ENCODE results near the gene ALAD.

ALAD gene

DNA sequence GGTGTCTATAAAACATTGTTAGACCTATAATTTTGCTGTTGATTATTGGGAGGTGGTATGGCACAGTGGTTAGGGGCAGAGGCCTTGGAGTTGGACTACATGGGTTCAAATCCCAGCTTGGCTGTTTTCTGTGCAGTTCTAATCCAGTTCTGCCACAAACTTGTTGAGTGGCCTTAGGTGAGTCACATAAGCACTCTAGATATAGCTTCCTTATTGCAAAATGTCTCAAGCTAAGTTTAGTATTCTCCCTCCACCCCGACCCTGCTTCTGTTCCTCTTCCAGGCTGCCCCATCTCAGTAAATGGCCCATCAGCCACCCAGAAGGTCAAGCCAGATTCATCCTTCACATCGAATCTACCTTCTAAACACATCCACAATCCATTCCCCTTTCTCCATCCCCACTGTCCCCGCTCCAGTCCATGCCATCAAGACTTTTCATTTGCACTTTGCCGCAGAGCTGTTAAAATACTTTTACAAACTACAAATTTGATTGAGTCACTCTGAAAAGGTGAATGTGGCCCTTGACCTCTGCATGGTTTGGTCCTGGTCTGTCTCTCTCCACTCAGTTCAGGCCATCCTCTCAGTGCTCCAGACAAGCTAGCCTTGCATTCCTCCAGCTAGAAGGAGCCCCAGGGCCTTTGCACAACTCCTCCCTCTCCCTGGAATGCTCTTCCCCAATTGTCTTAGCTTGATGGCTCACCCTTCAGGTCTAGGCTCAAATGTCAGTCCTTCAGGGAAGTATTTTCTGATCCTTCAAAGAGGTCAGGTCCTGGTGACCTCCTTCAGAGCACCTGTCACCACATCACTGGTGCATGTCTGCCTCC lies 14.3 kb downstream of the ALAD start:
- TF ChIP-seq, protein P1, sequence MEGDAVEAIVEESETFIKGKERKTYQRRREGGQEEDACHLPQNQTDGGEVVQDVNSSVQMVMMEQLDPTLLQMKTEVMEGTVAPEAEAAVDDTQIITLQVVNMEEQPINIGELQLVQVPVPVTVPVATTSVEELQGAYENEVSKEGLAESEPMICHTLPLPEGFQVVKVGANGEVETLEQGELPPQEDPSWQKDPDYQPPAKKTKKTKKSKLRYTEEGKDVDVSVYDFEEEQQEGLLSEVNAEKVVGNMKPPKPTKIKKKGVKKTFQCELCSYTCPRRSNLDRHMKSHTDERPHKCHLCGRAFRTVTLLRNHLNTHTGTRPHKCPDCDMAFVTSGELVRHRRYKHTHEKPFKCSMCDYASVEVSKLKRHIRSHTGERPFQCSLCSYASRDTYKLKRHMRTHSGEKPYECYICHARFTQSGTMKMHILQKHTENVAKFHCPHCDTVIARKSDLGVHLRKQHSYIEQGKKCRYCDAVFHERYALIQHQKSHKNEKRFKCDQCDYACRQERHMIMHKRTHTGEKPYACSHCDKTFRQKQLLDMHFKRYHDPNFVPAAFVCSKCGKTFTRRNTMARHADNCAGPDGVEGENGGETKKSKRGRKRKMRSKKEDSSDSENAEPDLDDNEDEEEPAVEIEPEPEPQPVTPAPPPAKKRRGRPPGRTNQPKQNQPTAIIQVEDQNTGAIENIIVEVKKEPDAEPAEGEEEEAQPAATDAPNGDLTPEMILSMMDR (IDR thresholded peaks at IDR 0.05), result no peak

DNA sequence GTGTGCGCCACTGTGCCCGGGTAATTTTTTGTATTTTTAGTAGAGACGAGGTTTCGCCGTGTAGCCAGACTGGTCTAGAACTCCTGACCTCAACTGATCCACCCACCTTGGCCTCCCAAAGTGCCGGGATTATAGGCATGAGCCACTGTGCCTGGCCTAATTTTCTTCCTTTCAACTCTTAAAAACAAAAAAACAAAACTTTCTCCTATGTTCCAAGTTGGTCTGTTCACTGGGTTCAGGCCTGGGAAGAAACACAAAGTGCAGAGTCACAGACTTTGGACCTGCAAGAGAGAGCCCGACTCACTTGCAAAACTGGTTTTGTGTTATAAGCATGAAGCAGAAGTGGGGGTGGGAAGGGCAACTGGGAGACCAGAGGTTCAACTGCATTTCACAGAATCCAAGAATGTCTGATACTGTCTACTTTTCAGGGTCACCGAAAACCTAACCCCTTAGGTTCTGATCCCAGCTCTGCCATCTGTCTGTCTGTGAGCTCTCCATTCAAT lies 19.1 kb downstream of the ALAD start:
- TF ChIP-seq, protein P1 (IDR thresholded peaks at IDR 0.05), result no peak

DNA sequence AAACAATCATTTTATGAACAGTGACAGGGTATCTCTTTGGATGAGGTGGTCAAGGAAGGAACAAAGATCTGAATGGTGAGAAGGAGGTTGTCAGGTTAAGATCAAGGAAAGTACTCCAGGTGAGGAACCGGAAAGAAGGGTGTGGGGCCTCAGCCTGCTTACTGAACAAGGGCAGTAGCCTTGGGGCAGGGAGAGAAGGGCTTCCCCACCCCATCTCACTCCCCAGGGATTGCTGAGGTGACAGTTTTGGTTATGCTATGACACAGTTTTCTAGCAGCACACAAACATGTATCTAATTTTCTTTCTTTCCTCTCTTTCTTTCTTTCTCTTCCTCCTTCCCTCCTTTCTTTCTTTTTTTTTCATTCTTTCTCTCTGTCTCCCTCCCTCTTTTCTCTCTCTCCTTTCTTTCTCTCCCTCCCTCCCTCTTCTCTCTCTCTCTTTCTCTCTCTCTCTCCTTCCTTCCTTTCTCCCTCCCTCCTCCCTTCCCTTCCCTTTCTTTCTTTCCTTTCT lies 20.2 kb downstream of the ALAD start:
- TF ChIP-seq, protein P1 (IDR thresholded peaks at IDR 0.05), result no peak

DNA sequence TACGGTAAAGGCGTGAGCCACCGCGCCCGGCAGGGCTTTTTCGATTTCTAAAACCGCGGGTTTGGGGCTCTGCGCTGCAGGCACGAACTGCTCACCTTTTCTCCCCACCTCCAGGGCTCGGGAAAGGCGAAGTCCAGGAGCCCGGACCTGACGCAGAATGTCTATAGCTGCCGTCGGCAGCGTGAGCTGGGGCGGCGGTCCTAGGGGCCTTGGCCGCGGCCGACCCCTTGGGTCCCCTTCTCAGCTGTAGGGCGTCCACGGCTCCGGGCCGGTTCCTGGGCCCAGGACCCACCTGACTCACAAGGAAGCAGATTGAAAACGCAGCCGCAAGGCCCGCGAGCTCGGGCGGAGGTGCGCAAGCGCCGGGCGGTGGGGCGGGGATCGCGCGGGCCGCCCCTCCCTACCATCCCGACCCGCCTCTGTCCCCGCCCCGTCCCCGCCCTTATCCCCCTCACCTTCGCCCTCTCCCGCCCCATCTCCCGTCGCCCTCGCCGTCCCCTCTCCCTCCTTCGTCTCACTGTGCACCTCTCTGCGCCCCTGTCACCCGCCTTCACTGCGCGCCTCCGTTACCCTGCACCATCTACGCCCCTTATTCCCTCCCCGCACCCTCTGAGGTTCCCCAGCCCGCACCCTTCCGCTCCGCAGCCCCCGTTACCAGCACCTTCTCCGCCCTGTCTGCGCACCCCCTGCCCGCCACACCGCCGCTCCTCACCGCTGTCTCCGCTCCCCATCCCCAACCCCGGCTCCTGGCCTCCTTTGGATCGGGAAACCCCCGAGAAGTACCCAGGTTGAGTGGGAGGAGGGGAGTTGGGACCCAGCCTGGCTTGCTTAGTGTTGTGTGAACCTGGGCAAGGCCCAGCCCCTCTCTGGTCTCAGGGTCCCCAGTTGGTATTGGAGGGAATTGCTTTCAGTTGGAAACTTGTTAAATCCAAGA lies 24.2 kb downstream of the ALAD start, which contains the start of gene HDHD3:
TSS of gene HDHD3 (minus strand) at position 353 of the 934 bp plus-strand sequence. CDS start 2,632 bp downstream, outside the sequence.
- TF ChIP-seq, protein P1 (IDR thresholded peaks at IDR 0.05), result no peak

DNA sequence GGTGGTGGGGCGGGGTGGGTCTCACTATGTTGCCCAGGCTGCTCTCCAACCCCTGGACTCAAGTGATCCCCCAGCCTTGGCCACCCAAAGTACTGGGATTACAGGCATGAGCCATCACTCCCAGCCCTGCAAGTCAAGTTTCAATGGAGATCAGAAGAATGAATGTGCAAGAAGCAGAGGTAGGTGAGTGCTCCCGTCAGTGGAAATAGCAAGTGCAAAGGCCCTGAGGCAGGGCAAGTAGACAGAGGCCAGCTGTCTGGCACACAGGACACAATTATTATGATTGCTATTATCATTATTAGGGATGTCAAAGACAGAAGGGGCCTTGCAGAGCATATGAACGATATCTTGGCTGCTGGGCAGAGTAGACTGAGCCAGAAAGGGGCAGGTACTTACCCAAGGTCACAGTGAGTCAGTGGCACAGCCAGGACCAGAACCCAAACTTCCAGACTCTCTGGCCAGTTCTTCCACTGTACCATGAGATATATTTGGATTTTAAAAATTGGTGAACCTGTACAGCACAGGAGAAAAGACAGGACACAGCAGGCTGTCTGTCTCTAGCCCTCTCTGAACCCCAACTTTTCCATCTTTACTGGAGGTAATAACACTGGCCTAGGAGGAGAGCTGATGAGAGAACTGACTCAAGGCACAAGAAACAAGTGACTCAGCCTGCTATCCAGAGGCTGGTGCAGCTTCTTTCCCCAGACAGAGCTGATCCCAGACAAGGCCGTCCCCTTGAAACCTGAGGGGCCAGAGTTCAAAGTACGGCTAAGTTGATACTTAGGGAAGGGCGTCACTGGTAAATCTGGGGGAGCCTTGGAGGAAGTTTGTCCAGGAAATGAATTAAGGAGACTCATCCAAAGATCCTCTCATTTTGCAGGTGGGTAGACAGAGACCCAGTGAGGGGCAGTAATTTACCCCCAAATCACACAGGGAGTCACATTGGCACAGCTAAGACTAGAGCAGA lies 25.7 kb downstream of the ALAD start:
- TF ChIP-seq, protein P1 (IDR thresholded peaks at IDR 0.05), result no peak

DNA sequence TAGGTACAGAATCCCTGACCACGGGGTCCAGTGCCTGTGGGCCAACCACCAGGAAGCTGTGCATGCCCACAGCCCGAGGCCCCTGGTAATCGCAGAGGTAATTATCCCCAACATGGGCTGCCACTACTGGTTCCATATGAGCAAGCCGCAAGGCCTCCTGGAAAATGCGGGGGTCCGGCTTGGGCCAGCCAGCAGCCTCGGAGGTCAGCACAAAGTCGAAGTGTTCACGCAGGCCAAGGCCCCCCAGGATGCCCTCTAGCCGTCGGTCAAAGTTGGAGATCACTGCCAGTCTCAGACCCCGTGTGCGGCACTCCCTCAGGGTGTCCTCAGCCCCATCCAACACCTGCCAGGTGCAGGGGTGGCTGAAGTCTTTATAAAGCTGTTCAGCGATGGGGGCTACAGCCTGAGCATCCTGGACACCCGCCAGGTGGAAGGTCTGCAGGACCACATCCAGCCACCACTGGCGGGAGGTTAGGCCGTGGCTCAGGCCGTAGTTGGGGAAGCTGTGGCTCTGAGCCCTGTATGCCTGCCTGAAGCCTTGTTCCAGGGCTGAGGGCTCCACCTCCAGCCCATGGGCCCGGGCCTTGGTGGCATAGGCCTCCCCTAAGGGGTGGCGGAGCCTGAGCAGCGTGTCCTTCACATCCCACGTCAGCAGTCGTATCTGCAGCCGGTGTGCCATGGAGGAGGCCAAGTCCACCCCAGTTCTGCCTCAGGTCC lies 27.2 kb downstream of the ALAD start:
- TF ChIP-seq, protein P1 (IDR thresholded peaks at IDR 0.05), result no peak

Data from LNCAP (cell line).